Skin of body (tissue), 2 donors: ENCODE data around the gene GATC. TPM values are rescaled to one million over a fixed set of nuclear protein-coding genes. Genes with fewer than 3 reads are reported as not detected.
A peak's percentile ranks its signal among the peaks of the same experiment; 100 is the strongest.

Experiments used
- DNase-seq: peaks from one replicate; lab custom pipeline; 2025; lab: John Stamatoyannopoulos, UW
- total RNA-seq: library from RNA; depleted of rRNA; stranded (reverse); fragments of >200 nt; gene quantifications from one replicate; pipeline ENCODE4 v1.2.3, GENCODE V29; 2014

GATC gene
- total RNA-seq: 18.1 TPM

GRCh38 chr12:120445911-120446843, at the start of gene GATC, which contains the start of gene TRIAP1:
GATC (plus strand) TSS chr12:120446444; CDS start chr12:120446481, 37 bp downstream.
TRIAP1 (minus strand) TSS chr12:120446384; CDS start chr12:120446372, 12 bp downstream.
- DNase-seq: peak; percentile 73

- no peak for DNase-seq
Measured at GRCh38 chr12:120397824-120398540, 48.3 kb upstream of the GATC start.

DNA sequence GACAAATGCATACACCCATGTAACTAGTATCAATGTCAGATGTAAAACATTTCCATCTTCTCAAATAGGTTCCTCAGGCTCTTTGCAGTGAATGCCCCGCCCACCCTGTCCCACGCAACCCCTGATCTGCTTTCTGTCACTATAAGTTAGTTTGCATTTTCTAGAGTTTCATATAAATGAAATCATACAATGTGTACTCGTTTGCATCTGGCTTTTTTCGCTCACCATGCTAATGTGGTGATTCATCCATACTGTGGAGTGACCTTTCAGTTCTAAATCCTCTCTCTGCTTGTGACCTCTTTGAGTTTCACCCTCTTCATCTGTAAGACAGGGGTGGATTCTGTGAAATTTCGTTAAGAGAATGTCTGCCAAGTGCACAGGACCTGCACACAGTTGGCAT, 46.7 kb upstream of the GATC start:
- DNase-seq: no peak

- no peak for DNase-seq
Measured at GRCh38 chr12:120402217-120402616, 44.0 kb upstream of the GATC start.

DNA sequence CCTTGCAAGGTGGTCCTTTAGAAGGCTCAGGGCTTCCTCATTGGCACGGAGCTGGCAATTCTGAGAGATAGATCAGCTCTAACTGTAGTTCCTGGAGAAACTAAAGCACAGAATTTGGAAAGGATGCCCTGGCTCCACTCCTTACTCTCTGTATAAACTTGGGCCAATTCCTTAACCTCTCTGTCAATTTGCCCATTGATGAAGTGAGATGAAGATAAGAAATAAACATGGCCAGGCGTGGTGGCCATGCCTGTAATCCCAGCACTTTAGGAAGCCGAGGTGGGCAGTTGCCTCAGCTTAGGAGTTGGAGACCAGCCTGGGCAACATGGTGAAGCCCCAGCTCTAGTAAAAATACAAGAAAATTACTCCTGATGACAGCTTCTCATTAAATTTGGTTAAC, 42.4 kb upstream of the GATC start:
- DNase-seq: no peak

DNA sequence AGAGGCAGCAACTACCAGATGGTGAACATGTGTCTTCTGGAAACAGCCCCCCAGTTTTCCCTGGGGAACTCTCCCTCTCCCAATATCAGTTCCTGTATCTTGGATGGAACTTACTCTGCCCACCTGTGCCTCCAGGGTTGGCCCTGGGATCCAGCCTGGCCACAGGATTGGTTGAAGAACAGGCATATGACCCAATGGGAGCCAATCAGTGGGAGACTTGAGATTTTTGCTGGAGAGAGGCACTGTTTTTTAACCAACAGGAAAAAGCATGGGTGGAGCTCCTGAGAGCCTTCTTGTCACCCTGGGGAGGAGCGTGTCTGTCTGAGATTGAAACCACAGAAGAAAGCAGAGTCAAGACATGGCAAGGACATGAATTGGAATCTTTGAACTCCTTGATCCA, 42.0 kb upstream of the GATC start:
- no peak for DNase-seq

DNA sequence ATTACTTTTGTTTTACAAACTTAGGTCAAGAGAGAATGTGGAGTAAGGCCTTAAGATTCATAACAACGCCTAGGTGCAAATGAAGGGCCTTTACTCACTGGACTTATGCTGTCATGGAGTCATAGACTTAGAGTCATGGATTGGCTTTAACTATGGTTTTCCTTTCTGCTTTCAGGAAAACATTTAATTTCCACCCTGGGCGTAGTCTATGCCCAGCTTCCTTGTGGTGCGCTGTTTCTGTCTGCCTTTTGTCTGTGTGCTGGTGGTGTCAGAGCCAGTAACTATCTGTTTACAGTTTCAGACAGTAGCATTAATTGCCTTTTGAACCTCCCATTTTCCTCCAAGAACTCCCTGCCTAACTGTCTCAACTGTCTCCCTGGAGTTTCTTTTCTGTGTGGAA, 40.2 kb upstream of the GATC start:
- no peak for DNase-seq

DNA sequence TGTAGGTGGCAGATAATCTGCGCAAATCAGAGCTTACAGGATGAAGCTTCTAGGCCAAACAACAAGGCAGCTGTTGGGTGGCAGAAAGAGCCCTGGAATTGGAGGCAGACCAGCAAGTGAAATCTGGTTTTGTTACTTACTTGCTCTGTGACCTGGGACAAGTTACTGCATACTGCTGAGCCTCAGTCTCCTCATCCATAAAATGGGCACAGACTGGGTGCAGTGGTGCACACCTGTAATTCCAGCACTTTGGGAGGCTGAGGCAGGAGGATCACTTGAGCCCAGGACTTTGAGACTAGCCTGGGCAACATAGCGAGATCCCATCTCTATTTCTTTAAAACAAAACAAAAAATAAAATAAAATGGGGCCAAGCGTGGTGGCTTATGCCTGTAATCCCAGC, 39.7 kb upstream of the GATC start:
- no peak for DNase-seq

- DNase-seq: no peak
Measured at GRCh38 chr12:120408771-120409170, 37.5 kb upstream of the GATC start.

DNA sequence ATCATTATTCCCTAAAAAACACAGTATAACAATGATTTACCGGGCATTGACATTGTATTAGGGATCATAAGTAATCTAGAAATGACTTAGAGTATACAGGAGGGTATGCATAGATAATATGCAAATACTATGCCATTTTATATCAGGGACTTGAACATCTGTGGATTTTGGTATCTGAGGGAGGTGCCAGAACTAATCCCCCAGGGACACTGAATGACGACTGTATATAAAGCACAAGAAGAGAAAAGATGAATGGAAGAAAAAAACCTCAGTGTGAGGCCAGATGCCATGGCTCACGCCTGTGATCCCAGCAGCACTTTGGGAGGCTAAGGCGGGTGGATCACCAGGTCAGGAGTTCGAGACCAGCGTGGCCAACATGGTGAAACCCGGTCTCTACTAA, 33.8 kb upstream of the GATC start:
- DNase-seq: no peak

DNA sequence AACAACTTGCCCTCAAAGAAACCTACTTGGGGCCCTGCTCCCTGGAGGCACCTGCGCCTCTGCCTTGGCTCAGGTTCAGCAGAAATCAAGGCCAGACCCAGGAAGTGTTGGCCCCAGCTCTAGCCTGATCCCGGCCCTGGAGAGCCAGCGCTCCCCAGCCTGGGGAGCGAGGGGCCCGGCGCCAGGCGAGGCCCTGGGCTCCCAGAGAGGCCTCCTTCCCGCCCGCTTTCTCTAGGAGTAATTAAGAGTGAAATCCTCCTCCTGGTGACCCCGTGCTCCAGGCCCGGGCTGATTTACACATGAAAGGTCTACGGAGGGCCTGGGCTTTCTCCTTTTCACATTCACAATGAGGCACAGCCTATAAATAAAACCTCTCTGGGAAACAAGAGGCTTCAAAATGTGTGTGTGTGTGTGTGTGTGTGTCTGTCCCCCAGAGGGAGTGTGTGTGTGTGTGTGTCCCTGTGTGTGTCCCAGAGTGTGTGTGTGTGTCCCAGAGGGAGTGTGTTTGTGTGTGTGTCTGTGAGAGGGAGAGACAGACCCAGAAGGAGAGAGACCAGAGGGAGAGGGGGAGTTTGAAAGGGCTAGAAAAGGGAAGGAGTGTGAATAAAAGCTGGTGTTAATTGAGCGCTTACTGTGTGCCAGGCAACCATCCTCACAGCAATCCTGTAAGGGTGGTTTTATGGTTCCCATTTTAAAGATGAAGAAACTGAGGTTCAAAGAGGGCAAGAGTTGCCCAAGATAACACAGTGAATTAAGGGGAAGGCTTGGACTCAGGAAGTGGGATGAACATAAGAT, 32.1 kb upstream of the GATC start:
- no peak for DNase-seq

DNA sequence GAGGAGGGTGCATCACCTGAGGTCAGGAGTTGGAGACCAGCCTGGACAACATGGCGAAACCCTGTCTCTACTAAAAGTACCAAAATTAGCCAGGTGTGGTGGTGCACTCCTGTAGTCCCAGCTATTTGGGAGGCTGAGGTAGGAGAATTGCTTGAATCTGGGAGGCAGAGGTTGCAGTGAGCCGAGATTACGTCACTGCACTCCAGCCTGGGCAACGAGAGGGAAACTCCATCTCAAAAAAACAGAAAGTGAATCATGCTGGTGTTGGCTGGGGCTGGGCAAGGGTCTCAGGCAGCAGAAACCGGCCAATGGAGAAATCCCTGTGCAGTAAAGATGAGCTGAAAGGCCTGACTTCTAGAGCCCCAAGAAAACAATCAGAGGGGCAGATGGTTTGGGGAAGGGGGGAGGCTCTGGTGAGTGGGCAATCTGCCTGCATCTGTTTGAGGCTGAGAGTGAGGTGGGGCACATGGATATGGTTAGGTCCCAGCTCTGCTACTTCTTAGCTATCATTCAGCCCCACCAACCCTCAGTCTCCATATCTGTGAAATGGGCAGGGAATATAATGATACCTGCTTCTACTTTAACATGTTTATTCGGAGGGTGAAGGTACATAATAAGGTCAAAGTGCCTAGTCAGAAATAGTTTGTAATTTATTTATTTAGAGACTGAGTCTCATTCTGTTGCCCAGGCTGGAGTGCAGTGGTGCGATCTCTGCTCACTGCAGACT, 29.6 kb upstream of the GATC start:
- no peak for DNase-seq

- DNase-seq: no peak
Measured at GRCh38 chr12:120417917-120418580, 28.2 kb upstream of the GATC start.

DNA sequence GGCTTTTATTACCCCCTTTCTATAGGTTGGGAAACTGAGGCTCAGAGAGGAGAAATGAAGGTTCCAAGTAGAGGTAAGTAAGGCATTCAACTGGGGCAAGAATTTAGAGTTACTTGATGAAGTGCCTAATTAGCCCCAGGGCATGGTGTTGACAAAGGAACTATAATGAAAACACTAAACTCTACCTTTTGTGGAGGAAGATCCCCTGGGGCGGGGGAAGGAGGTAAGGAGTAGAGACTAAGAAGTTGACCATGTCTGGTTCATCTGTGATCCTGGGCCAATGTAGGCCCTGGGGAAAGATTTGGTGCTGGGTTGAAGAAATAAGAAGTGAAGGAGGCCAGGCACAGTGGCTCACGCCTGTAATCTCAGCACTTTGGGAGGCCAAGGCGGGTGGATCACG, 24.5 kb upstream of the GATC start:
- no peak for DNase-seq

- no peak for DNase-seq
Measured at GRCh38 chr12:120422892-120423456, 23.3 kb upstream of the GATC start.

DNA sequence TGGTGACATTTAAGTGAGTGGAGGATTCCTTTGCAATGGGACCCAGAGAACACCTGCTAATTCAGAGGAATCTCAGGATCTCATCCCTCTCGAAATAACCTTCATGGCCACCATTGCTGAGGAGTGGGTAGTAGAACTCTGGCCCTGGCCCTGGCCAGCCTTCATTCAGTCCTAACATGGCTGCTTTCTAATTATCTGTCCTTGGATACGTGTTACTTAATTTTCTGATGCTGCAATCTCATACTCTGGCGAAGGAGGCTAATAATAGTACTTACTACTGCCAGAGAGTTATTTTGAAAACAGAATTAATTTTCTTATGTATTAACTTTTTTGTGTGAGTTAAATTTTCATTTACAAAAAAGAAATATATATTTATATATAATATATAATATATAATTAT, 20.4 kb upstream of the GATC start:
- DNase-seq: no peak

GRCh38 chr12:120428597-120429229, 17.5 kb upstream of the GATC start:
- DNase-seq: no peak

DNA sequence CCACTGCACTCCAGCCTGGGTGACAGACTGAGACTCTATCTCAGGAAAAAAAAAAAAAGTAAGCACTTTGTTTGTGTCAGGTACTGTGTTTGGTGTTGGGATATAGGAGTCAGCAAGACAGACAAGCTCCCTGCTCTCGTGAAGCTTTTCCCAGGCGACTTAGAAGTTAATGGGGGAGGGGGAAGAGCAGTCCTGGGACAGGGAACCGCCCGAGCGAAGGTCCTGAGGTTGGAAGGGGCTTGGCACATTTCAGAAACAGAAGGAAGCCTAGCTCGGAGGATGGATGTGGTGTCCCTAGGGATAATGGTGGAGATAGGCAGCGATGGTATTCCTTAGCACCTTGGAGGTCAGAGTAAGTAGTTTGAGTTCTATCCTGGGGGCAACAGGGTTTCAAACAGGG, 16.9 kb upstream of the GATC start:
- DNase-seq: no peak

DNA sequence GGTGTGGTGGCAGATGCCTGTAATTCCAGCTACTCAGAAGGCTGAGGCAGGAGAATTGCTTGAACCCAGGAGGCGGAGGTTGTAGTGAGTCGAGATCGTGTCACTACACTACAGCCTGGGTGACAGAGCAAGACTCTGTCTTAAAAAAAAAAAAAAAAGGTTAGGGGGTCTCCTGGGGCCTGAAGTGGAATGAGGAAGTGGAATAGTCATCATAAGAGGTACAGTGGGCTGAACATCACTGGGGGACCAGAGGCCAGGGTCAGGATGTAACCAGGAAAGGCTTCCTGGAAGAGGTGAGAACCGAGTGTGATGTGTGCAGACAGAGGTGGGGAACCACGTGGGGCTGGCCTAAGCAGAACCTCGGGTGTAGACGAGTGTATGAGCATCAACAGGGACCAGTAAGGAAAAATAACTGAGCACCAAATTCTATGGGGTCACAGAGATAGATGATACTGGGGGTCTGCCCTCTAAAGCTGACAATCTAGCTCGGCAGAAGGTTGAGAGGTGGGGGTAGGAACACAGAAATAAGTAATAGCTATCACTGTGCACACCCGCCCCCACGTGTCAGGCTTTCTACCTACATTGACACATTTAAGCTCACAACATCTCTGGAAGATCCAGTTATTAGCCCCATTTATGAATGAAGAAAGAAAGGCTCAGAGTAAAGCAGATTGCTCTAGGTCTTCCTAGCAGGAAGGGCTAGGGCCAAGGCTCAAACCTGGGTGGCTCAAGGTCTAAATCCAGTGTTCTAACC, 13.3 kb upstream of the GATC start:
- no peak for DNase-seq
